SK-N-SH treated with all-trans-retinoic acid at 6 μM for 48 hours (cell line): ENCODE measurements around the gene FYN.

Experiments
- ATAC-seq: fragments of 200-7000 bp; cut with Tn5 transposase; 3 replicates; pipeline ENCODE4 v1.9.1; 2020; ENCODE audit warnings: mild to moderate bottlenecking, moderate library complexity
- ARNTL ChIP-seq: fragments of 450-650 bp; formaldehyde crosslinking; IDR thresholded peaks from 2 replicates; pipeline ENCODE4 v1.5.0; 2020; ENCODE audit warnings: low read depth, mild to moderate bottlenecking, moderate library complexity, borderline replicate concordance
- BACH2 ChIP-seq: fragments of 250-450 bp; sonication (Bioruptor Pico); IDR thresholded peaks from 2 replicates; pipeline ENCODE4 v1.9.0; 2021; ENCODE audit warnings: mild to moderate bottlenecking, borderline replicate concordance
- CSRNP3 ChIP-seq: fragments of 250-450 bp; sonication (Bioruptor Pico); IDR thresholded peaks from 2 replicates; pipeline ENCODE4 v1.5.1; 2021; ENCODE audit warnings: mild to moderate bottlenecking, moderate library complexity
- ESRRG ChIP-seq: fragments of 250-450 bp; sonication (Bioruptor Pico); IDR thresholded peaks from 2 replicates; pipeline ENCODE4 v1.6.1; 2021; ENCODE audit warnings: mild to moderate bottlenecking
- GLIS3 ChIP-seq: fragments of 250-450 bp; sonication (Bioruptor Pico); IDR thresholded peaks from 2 replicates; pipeline ENCODE4 v1.5.0; 2020; ENCODE audit warnings: mild to moderate bottlenecking, moderate library complexity
- ISL1 ChIP-seq: fragments of 250-450 bp; sonication (Bioruptor Pico); IDR thresholded peaks from 2 replicates; pipeline ENCODE4 v2.1.2; 2022; ENCODE audit warnings: mild to moderate bottlenecking, moderate library complexity
- OSR1 ChIP-seq: fragments of 250-450 bp; sonication (Bioruptor Pico); IDR thresholded peaks from 2 replicates; pipeline ENCODE4 v1.8.0; 2022; ENCODE audit warnings: moderate library complexity, mild to moderate bottlenecking, inconsistent platforms
- POU6F1 ChIP-seq: fragments of 250-450 bp; sonication (Bioruptor Pico); IDR thresholded peaks from 2 replicates; pipeline ENCODE4 v1.8.0; 2021; ENCODE audit warnings: low read depth, mild to moderate bottlenecking, moderate library complexity, borderline replicate concordance
- PPARA ChIP-seq: fragments of 250-450 bp; sonication (Bioruptor Pico); IDR thresholded peaks from 2 replicates; pipeline ENCODE4 v1.5.0; 2020; ENCODE audit warnings: mild to moderate bottlenecking, borderline replicate concordance
- RARB ChIP-seq: fragments of 250-450 bp; sonication (Bioruptor Pico); IDR thresholded peaks from 2 replicates; pipeline ENCODE4 v1.8.0; 2021; ENCODE audit warnings: mild to moderate bottlenecking, moderate library complexity
- SNAI2 ChIP-seq: fragments of 250-450 bp; sonication (Bioruptor Pico); IDR thresholded peaks from 2 replicates; pipeline ENCODE4 v1.5.0; 2020; ENCODE audit warnings: mild to moderate bottlenecking, moderate library complexity
- TCF4 ChIP-seq: fragments of 250-450 bp; sonication (Bioruptor Pico); IDR thresholded peaks from 2 replicates; pipeline ENCODE4 v1.8.0; 2021; ENCODE audit warnings: mild to moderate bottlenecking, moderate library complexity, borderline replicate concordance
- TOX ChIP-seq: fragments of 250-450 bp; sonication (Bioruptor Pico); IDR thresholded peaks from 2 replicates; pipeline ENCODE4 v1.8.0; 2021; ENCODE audit warnings: mild to moderate bottlenecking, moderate library complexity, borderline replicate concordance
- ZC3H10 ChIP-seq: fragments of 250-450 bp; sonication (Bioruptor Pico); IDR thresholded peaks from 2 replicates; pipeline ENCODE4 v1.5.1; 2021; ENCODE audit warnings: mild to moderate bottlenecking, moderate library complexity
- ZFP3 ChIP-seq: fragments of 250-450 bp; sonication (Bioruptor Pico); IDR thresholded peaks from 2 replicates; pipeline ENCODE4 v1.5.0; 2020; ENCODE audit warnings: mild to moderate bottlenecking, moderate library complexity
- ZFP30 ChIP-seq: fragments of 450-650 bp; formaldehyde crosslinking; IDR thresholded peaks from 2 replicates; pipeline ENCODE4 v1.5.0; 2022; ENCODE audit warnings: mild to moderate bottlenecking, moderate library complexity
- ZNF565 ChIP-seq: fragments of 450-650 bp; formaldehyde crosslinking; conservative IDR thresholded peaks from 2 replicates; pipeline ENCODE4 v1.5.0; 2020; ENCODE audit warnings: low read depth, mild to moderate bottlenecking, moderate library complexity
- ZNF70 ChIP-seq: fragments of 450-650 bp; formaldehyde crosslinking; IDR thresholded peaks from 2 replicates; pipeline ENCODE4 v1.5.0; 2020; ENCODE audit warnings: mild to moderate bottlenecking, moderate library complexity
- ZNF8 ChIP-seq: fragments of 450-650 bp; formaldehyde crosslinking; IDR thresholded peaks from 2 replicates; pipeline ENCODE4 v1.5.0; 2020; ENCODE audit warnings: mild to moderate bottlenecking, moderate library complexity
- TF ChIP-seq, protein P1 (sequence below): fragments of 250-450 bp; sonication (Bioruptor Pico); IDR thresholded peaks from 2 replicates; pipeline ENCODE4 v1.5.1; 2020; ENCODE audit warnings: low read depth, mild to moderate bottlenecking, moderate library complexity
- TF ChIP-seq, protein P2 (sequence below): fragments of 250-450 bp; sonication (Bioruptor Pico); IDR thresholded peaks from 2 replicates; pipeline ENCODE4 v1.5.0; 2020; ENCODE audit warnings: mild to moderate bottlenecking, moderate library complexity

Gene FYN

GRCh38 chr6:111707773-111708172, 165.5 kb downstream of the FYN start:
- no peak for ATAC-seq
- no peak for TF ChIP-seq RARB (CRISPR knock-in tag)
- TF ChIP-seq ZNF70 (CRISPR knock-in tag) = no peak
- TF ChIP-seq TCF4 (CRISPR knock-in tag) = no peak
- no peak for TF ChIP-seq ARNTL (CRISPR knock-in tag)
- no peak for TF ChIP-seq ISL1 (CRISPR knock-in tag)
- no peak for TF ChIP-seq SNAI2 (CRISPR knock-in tag)
- TF ChIP-seq, protein P1, sequence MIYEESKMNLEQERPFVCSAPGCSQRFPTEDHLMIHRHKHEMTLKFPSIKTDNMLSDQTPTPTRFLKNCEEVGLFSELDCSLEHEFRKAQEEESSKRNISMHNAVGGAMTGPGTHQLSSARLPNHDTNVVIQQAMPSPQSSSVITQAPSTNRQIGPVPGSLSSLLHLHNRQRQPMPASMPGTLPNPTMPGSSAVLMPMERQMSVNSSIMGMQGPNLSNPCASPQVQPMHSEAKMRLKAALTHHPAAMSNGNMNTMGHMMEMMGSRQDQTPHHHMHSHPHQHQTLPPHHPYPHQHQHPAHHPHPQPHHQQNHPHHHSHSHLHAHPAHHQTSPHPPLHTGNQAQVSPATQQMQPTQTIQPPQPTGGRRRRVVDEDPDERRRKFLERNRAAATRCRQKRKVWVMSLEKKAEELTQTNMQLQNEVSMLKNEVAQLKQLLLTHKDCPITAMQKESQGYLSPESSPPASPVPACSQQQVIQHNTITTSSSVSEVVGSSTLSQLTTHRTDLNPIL (CRISPR knock-in tag) = no peak
- no peak for TF ChIP-seq PPARA
- TF ChIP-seq ZFP30 (CRISPR knock-in tag) = no peak
- TF ChIP-seq GLIS3 (CRISPR knock-in tag) = no peak
- no peak for TF ChIP-seq OSR1 (CRISPR knock-in tag)
- no peak for TF ChIP-seq POU6F1 (CRISPR knock-in tag)
- TF ChIP-seq CSRNP3 (CRISPR knock-in tag) = no peak
- TF ChIP-seq ZNF565 (CRISPR knock-in tag) = no peak
- TF ChIP-seq, protein P2, sequence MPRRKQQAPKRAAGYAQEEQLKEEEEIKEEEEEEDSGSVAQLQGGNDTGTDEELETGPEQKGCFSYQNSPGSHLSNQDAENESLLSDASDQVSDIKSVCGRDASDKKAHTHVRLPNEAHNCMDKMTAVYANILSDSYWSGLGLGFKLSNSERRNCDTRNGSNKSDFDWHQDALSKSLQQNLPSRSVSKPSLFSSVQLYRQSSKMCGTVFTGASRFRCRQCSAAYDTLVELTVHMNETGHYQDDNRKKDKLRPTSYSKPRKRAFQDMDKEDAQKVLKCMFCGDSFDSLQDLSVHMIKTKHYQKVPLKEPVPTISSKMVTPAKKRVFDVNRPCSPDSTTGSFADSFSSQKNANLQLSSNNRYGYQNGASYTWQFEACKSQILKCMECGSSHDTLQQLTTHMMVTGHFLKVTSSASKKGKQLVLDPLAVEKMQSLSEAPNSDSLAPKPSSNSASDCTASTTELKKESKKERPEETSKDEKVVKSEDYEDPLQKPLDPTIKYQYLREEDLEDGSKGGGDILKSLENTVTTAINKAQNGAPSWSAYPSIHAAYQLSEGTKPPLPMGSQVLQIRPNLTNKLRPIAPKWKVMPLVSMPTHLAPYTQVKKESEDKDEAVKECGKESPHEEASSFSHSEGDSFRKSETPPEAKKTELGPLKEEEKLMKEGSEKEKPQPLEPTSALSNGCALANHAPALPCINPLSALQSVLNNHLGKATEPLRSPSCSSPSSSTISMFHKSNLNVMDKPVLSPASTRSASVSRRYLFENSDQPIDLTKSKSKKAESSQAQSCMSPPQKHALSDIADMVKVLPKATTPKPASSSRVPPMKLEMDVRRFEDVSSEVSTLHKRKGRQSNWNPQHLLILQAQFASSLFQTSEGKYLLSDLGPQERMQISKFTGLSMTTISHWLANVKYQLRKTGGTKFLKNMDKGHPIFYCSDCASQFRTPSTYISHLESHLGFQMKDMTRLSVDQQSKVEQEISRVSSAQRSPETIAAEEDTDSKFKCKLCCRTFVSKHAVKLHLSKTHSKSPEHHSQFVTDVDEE (CRISPR knock-in tag) = no peak
- no peak for TF ChIP-seq TOX
- no peak for TF ChIP-seq ZC3H10
- no peak for TF ChIP-seq ZNF8

DNA sequence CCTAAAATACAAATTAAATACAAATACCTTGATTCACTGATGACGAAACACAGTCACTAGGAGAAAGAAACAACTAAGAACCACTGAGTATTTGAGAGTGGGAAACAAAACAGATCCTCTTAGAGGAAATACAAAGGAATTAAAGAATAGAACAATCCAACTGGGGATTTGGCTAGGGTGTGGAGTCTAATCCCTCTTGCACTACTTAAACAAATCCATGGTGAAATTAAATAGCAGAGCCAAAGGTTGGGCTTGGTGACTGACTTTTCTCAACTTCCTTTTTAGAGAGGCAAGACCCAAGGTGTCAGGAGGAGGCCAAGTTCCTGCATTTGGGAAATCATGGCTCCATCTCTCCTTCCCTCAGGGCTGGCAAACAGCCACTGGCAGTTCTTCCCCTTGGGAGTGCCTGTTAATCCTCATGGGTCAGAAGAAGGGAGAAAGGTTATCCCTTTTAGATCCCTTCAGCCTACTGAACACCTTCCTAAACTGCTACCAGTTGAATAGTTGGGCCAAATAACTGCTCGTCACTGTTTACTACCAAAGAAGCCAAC, 166.3 kb downstream of the FYN start:
- ATAC-seq = no peak

GRCh38 chr6:111703723-111704122, 169.5 kb downstream of the FYN start:
- no peak for TF ChIP-seq ZFP3
- TF ChIP-seq BACH2 (CRISPR knock-in tag) = no peak
- TF ChIP-seq ZC3H10 = no peak
- TF ChIP-seq ZNF70 (CRISPR knock-in tag) = no peak
- ATAC-seq = no peak

More for the DNA sequence above, 166.3 kb downstream of the FYN start:
- TF ChIP-seq ZFP3 (no peak), ZFP30 (CRISPR knock-in tag) (no peak), ZC3H10 (no peak)
- TF ChIP-seq, all 23 proteins: peak for 0

DNA sequence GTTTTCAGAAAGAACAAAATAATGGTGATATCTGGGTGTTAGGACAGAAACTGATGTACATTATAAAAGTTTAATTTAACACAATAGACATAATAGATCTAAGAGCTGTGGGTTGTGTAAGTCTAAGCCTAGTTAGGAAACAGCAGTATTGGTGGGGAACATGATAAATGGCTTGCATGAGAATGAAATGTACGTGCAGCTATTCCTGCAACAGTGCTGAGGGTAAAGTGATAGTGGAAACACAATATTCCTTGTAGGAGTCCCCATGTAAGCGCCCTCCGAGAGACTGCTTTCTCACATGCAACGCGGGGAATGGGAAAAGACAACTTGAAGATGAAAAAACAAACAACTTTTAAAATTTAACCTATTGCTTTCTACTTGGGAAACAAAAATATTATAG, 171.0 kb downstream of the FYN start:
- ATAC-seq = no peak
- TF ChIP-seq TOX (no peak), SNAI2 (CRISPR knock-in tag) (no peak), OSR1 (CRISPR knock-in tag) (no peak), GLIS3 (CRISPR knock-in tag) (no peak), PPARA (no peak), BACH2 (CRISPR knock-in tag) (no peak), ESRRG (no peak)
- TF ChIP-seq, protein P2 (CRISPR knock-in tag) = no peak
- TF ChIP-seq, protein P1 (CRISPR knock-in tag) = no peak
